HG03432 (cell line): ENCODE results near the gene DHRS2.
"Not testable (repeated sequence)": the region's sequence is repeated elsewhere in the genome, so short reads cannot be mapped to it uniquely, and the experiment has no call there.

Experiments used
- ATAC-seq: cut with Tn5 transposase; IDR thresholded peaks from one replicate; pipeline ENCODE4 v1.9.1; 2021; ENCODE audit warnings: mild to moderate bottlenecking, moderate library complexity; ENCODE audit not compliant: unreplicated experiment

The DHRS2 gene

GRCh38 chr14:23632461-23633159, 3.6 kb upstream of the DHRS2 start:
- no peak for ATAC-seq

- ATAC-seq: no peak
Measured at GRCh38 chr14:23633160-23633701, 2.9 kb upstream of the DHRS2 start.

GRCh38 chr14:23634698-23635412, 1.3 kb upstream of the DHRS2 start:
- not testable (repeated sequence) for ATAC-seq

GRCh38 chr14:23637312-23637654, 1.1 kb downstream of the DHRS2 start:
- not testable (repeated sequence) for ATAC-seq

- not testable (repeated sequence) for ATAC-seq
Measured at GRCh38 chr14:23637655-23638413, 1.7 kb downstream of the DHRS2 start.

GRCh38 chr14:23638414-23639047, 2.4 kb downstream of the DHRS2 start:
- ATAC-seq: no peak

- ATAC-seq: no peak
Measured at GRCh38 chr14:23639048-23639890, 3.1 kb downstream of the DHRS2 start.

GRCh38 chr14:23639891-23640523, 3.8 kb downstream of the DHRS2 start:
- no peak for ATAC-seq

- no peak for ATAC-seq
Measured at GRCh38 chr14:23640524-23641141, 4.5 kb downstream of the DHRS2 start.

- no peak for ATAC-seq
Measured at GRCh38 chr14:23641180-23641914, 5.2 kb downstream of the DHRS2 start.

GRCh38 chr14:23641915-23642588, 5.9 kb downstream of the DHRS2 start:
- no peak for ATAC-seq

- ATAC-seq: no peak
Measured at GRCh38 chr14:23643533-23644194, 7.5 kb downstream of the DHRS2 start.

GRCh38 chr14:23644195-23644918, 8.2 kb downstream of the DHRS2 start:
- ATAC-seq: no peak

- ATAC-seq: no peak
Measured at GRCh38 chr14:23644919-23645336, 8.8 kb downstream of the DHRS2 start.

GRCh38 chr14:23645504-23645811, 9.3 kb downstream of the DHRS2 start:
- no peak for ATAC-seq

GRCh38 chr14:23645812-23646647, 9.9 kb downstream of the DHRS2 start:
- no peak for ATAC-seq
